COLO668 (cell line): Measurements from ENCODE around the gene TNFRSF12A.
A peak's percentile ranks its signal among the peaks of the same experiment; 100 is the strongest.

Source experiments
- DNase-seq: peaks from one replicate; lab custom pipeline; 2025; ENCODE audit not compliant: unreplicated experiment; lab: John Stamatoyannopoulos, UW

Gene TNFRSF12A, protein sequence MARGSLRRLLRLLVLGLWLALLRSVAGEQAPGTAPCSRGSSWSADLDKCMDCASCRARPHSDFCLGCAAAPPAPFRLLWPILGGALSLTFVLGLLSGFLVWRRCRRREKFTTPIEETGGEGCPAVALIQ

GRCh38 chr16:3020247-3020603 is at the start of gene TNFRSF12A:
Gene TNFRSF12A (plus strand): TSS chr16:3020368. CDS start chr16:3020398, 30 bp downstream.
- peak; percentile 86 for DNase-seq

DNA sequence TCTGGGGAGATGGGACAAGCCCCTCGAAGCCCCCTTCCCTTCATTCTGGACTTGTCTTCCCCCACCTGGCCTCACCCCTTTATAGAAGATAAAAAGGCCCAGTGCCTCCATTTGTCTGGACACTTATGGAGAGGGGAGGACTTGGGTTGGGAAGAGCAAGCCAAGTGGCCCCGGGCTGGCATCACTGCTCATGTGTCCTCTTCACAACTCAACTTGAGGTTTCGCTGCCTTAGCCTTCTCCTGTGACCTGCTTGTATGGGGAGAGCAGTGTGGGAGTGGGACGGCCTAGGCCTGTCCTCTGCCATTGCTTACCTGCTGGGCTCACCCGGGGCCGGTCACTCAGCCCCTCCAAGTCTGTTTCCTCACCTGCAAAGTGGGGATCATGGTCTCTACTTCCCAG is 49.6 kb upstream of the TNFRSF12A start:
- DNase-seq, result no peak

DNA sequence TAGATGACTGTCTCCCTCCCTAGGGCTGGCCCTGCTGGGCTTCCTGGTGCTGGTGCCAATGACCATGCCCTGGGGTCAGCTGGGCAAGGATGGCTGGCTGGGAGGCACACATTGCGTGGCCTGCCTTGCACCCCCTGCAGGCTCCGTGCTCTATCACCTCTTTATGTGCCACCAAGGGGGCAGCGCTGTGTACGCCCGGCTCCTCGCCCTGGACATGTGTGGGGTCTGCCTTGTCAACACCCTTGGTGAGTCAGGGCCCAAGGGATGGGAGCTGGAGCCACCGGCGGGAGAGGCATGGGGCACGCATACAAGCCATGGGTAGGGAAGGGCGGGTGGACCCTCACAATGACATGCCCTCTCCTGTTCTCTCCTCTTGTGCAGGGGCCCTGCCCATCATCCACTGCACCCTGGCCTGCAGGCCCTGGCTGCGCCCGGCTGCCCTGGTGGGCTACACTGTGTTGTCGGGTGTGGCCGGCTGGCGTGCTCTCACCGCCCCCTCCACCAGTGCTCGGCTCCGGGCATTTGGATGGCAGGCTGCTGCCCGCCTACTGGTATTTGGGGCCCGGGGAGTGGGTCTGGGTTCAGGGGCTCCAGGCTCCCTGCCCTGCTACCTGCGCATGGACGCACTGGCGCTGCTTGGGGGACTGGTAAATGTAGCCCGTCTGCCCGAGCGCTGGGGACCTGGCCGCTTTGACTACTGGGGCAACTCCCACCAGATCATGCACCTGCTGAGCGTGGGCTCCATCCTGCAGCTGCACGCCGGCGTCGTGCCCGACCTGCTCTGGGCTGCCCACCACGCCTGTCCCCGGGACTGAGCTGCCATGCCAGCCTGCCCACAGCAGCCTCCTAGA is 48.8 kb upstream of the TNFRSF12A start:
- DNase-seq, result no peak

- no peak for DNase-seq
These were observed 48.0 kb upstream of the TNFRSF12A start for GRCh38 chr16:2971985-2972784.

DNA sequence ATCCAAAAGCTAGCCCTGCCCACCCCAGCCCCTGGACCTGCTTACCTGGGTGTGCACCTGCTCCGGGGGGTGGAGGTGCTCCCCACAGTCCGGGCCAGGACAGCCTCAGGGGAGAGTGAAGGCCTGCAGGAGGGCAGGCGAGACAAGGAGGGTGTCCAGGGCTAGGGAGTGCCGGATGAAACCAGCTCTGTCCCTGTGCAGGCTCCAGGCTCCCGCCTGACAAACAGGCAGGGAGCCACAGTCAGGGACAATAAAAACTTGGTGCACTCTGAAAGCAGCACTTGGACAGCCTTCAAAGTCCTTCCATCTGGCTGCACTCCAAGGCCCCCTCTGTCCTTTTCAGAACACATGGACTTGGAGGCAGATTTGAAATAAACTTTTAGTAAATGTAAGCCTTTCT is 47.1 kb upstream of the TNFRSF12A start:
- no peak for DNase-seq

DNA sequence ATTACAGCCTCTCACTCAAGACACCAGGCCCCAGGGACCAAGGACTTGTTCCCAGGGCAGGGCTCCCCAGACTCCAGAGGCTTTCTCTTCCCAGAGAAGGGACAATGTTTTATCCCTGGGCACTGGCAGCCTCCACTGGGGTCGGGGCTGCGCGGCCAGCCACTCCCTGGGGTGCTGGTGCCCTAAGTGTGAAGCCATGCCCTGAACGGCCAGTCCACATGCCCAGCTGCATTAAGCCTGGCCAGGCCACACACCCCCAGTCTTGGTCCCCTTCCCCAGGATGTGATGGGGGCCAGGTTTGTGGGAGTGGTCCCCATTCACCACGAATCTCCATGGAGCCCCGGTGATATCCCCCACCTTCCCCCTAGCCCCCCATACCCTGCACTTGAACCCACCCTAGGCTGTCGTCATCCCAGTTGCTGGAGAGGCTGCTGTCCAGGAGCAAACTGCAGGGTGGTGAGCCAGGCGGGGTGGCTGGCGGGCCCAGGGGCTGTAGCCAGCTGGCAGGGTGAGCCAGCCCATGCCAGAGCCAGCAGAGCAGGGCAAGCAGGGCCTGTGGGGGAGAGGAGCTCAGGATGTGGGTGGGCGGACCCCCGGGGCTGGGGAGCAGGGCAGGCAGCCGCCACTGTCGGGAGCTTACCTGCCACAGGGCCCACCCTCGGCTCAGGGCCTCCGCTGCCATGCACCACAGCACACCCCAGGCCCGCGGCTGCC is 46.4 kb upstream of the TNFRSF12A start:
- no peak for DNase-seq

DNA sequence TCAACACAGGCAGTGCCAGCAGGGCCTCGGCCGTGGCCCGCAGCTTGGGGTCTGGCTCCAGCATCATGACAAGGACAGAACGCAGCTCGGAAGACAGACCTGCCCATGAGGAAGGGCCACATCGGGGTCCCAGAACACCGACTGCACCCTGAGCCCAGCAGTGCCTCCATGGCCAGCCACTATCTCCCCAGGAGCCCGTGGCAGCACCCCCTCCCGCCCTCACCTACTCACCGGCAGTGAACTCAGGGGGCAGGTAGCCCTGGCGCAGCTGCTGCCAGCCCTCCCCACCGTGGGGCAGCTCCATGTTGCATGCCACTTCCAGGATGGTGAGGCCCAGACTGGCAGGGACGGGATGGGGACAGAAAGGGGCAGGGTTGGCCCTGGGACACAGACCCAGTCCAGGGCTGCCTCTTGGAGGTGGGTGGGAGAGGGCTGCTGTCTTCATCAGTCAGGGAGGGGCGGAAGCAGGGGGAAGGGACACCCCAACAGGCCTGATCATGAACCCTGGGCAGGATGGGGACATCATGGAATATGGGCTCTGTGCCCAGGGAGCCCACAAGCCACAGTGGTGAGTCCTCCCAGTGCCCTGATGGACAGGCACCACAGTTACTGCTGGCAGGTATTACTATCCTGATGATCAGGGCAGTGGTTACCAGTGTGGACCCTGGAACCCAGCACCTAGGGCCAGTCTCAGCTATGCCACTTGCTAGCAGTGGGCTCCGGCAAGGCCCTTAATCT is 45.7 kb upstream of the TNFRSF12A start:
- DNase-seq, result no peak

DNA sequence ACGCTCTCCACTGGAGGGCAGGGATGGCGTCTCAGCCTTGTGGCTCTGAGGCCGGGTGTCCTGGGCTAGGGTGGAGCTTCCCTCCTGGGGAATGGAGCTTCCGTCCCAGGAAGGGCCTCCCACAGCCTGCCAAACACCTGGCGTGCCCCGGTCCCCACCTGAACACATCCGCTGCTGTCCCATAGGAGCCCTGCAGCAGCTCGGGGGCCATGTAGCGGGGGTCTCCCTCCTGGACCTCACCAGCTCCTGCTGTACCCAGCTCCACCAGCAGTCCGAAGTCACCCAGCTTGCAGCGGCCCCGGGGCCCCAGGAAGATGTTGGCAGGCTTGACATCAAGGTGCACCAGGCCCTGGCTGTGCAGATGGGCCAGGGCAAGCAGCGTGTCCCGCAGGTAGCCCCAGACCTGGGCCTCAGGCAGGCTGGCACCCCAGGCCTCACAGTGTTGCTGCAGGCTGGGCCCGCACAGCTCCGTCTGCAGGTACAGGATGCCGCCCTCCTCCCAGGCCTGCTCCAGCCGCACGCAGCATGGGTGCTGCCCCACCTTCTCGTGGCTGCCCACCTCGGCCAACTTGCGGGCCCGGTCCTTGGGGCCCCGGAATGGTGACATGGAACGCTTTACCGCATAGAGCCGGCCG is 44.9 kb upstream of the TNFRSF12A start:
- no peak for DNase-seq

- no peak for DNase-seq
These were observed 44.0 kb upstream of the TNFRSF12A start for GRCh38 chr16:2976201-2976600.

- DNase-seq, result no peak
These were observed 43.5 kb upstream of the TNFRSF12A start for GRCh38 chr16:2976673-2977072.

DNA sequence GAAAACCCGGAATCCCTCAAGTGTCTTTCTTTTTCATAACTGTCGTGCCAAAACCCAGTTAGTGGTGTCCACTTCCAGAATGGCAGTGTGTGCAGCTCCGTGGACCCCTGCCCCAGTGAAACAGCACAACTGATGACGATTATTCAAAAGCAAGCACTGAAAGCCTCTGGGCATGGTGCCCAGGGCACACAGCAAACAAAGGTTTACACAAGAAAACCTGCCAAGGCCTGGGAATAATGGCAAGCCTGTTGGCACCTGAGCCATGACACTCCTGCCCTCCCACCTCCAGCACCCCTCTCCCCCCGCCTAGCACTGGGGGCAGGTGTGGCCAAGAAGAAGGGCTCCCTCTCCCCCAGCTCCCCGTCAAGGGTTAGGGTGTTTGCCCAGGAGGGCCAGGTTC is 42.7 kb upstream of the TNFRSF12A start:
- DNase-seq, result peak; percentile 22

- DNase-seq, result peak; percentile 38
These were observed 40.4 kb upstream of the TNFRSF12A start for GRCh38 chr16:2979669-2980226.

DNA sequence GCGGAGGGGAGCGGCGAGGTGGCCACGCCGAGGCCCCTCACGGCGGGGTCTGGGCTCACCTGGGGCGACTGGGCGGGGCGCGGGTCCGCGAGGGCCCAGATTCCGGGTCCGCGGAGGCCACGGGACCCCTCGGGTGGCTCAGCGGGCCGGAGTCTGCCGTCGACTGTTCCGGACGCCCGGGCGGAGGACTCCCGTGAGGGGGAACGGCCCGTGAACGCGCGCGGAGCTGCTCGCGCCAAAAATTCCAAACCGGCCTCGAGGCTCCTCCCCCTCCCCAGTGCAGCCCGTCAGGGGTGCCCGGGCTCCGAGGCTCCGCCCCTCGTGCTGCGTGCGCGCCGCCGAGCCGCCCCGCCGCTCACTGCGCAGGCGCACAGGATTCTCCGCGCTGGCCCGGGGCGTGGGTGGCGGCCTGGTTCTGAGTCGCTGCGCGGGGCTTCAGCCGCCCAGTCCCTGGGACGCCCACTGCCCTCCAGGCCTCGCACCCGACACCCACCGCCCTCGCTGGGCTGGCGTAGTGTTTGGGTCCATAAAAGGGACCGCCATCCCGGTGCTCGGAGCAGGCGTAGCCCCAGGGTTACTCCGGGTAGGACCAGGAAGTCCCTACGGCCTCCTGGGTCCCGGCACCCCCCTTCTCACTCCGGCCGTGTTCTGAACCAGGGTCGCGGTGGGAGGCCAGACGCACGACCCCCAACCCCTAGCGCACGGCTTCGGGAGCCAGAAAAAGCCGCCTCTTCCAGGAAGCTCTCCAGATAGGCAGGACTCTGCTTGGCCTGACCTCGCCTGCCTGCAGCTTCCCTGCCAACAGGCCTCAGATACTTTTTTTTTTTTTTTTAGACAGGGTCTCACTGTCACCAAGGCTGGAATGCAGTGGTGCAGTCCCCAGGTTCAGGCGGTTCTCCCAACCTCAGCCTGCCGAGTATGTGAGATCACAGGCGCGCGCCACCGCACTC is 39.7 kb upstream of the TNFRSF12A start, which contains the start of gene PKMYT1:
PKMYT1 (minus strand) TSS at position 220 of the 950 bp plus-strand sequence. CDS start 789 bp downstream, outside the sequence.
- DNase-seq, result peak; percentile 94

DNA sequence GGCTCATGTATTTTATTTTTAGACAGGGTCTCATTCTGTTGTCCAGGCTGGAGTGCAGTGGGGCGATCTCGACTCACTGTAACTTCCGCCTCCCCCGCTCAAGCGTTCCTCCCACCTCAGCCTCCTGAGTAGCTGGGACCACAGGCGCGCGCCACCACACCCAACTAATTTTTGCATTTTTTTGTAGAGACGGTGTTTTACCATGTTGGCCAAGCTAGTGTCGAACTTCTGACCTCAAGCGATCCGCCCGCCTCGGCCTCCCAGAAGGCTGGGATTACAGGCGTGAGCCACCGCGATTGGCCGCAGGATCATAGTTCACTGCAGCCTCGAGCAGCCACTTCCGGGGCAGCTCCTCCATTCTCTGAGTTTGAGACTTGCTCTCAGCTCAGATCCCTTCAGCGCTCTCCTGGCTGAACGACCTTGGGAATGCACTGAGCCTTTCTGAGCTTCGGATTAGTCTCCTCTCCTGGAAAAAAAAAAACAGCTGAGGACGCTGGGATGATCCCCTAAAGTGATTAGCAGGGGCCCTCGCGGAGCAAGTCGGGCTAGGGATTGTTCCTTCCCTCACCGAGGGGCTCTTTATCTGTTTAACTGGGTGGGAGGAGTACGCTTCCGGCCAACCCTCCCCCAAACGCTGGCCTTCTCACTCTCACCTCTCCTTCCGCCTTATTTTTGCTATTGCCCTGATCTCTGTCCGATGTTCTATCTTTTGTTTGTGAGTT is 38.8 kb upstream of the TNFRSF12A start:
- no peak for DNase-seq

- DNase-seq, result no peak
These were observed 38.3 kb upstream of the TNFRSF12A start for GRCh38 chr16:2981899-2982250.

DNA sequence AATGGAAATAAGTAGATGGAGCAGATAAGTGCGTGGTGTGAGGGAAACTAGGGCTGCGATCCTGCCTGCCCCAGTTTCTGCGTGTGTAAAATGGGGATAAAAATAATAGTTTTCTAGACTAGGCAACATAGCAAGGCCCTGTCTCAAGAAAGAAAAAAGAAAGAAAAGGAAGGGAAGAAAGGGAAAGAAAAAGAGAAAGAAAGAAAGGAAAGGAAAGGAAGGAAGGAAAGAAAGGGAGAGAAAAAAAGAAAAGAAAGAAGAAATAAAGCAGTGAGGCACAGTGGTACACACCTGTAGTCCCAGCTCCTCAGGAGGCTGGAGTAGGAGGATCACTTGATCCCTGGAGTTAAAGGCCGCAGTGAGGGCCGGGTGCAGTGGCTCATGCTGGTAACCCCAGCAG is 37.8 kb upstream of the TNFRSF12A start:
- no peak for DNase-seq

GRCh38 chr16:2983706-2984136 is 36.4 kb upstream of the TNFRSF12A start:
- peak; percentile 86 for DNase-seq

GRCh38 chr16:2985462-2985861 is 34.7 kb upstream of the TNFRSF12A start:
- no peak for DNase-seq
